Kidney epithelial cell (primary cell): ENCODE measurements around the gene CYTH4. TPM values are rescaled to one million over a fixed set of nuclear protein-coding genes. Genes with fewer than 3 reads are reported as not detected.

ENCODE experiments used
- DNase-seq: peaks from one replicate; pipeline ENCODE4 v3.0.0-alpha.2; 2010; ENCODE audit warnings: low read depth
- H3K27me3 ChIP-seq: 2 replicates; pipeline ENCODE4 v1.6.0; 2011; ENCODE audit warnings: low read length; ENCODE audit not compliant: control insufficient read depth, insufficient read depth
- H3K36me3 ChIP-seq: 2 replicates; pipeline ENCODE4 v1.5.1; 2011; ENCODE audit warnings: low read length; ENCODE audit not compliant: control insufficient read depth, insufficient read depth
- H3K4me3 ChIP-seq: 2 replicates; pipeline ENCODE4 v1.5.1; 2011; ENCODE audit warnings: low read depth, mild to moderate bottlenecking, control low read depth, low read length
- CTCF ChIP-seq: IDR thresholded peaks from 2 replicates; pipeline ENCODE4 v1.5.1; 2011; ENCODE audit warnings: mild to moderate bottlenecking, moderate library complexity, low read length, control low read depth, inconsistent platforms; ENCODE audit not compliant: insufficient read depth, poor library complexity, severe bottlenecking
- total RNA-seq: library from RNA; depleted of rRNA; stranded (reverse); fragments of >200 nt; gene quantifications from 2 replicates; pipeline ENCODE4 v1.2.3, GENCODE V29; 2015

The CYTH4 gene
- total RNA-seq, 1 donor from 2014 or later = not detected

- H3K36me3 ChIP-seq = no peaks in the 10 kb centered on the region
- DNase-seq = no peak
- no peak for TF ChIP-seq CTCF
- H3K4me3 ChIP-seq = no peak overlapping the region
- no peaks in the 10 kb centered on the region for H3K27me3 ChIP-seq
Observed at GRCh38 chr22:37319469-37319868, 37.2 kb downstream of the CYTH4 start.

- no peaks in the 10 kb centered on the region for H3K27me3 ChIP-seq
- no peaks in the 10 kb centered on the region for H3K36me3 ChIP-seq
- no peak overlapping the region for H3K4me3 ChIP-seq
- DNase-seq = no peak
- TF ChIP-seq CTCF = no peak
Observed at GRCh38 chr22:37320726-37321677, 38.7 kb downstream of the CYTH4 start.

- H3K36me3 ChIP-seq = no peaks in the 10 kb centered on the region
- no peak for TF ChIP-seq CTCF
- no peak for DNase-seq
- H3K27me3 ChIP-seq = no peaks in the 10 kb centered on the region
- H3K4me3 ChIP-seq = peak overlapping the region; percentile 18
Observed at GRCh38 chr22:37324340-37325038, 42.2 kb downstream of the CYTH4 start.

GRCh38 chr22:37325039-37325395, 42.7 kb downstream of the CYTH4 start:
- no peaks in the 10 kb centered on the region for H3K27me3 ChIP-seq
- H3K4me3 ChIP-seq = peak overlapping the region; percentile 18
- H3K36me3 ChIP-seq = no peaks in the 10 kb centered on the region
- no peak for TF ChIP-seq CTCF
- DNase-seq = no peak

- no peak for TF ChIP-seq CTCF
- no peak for DNase-seq
- no peak overlapping the region for H3K4me3 ChIP-seq
- H3K27me3 ChIP-seq = no peaks in the 10 kb centered on the region
- H3K36me3 ChIP-seq = no peaks in the 10 kb centered on the region
Observed at GRCh38 chr22:37326726-37327125, 44.4 kb downstream of the CYTH4 start.
